Thymus (tissue), 11 donors: Measurements from ENCODE around the gene KPNA3. TPM values are rescaled to one million over a fixed set of nuclear protein-coding genes. Genes with fewer than 3 reads are reported as not detected.

Source experiments
- DNase-seq, 9 donors: peaks; one replicate each; pipeline ENCODE4 v3.0.0-alpha.2; 2013; ENCODE audit warnings: low spot score in 9 of 9, low read depth in 6 of 9, missing footprints in 1 of 9
- H3K27ac ChIP-seq, 2 donors: one replicate each; pipeline ENCODE4 v1.5.1; 2013; ENCODE audit warnings: control low read depth in 1 of 2, low read depth in 1 of 2, low read length in 1 of 2, mild to moderate bottlenecking in 1 of 2, moderate library complexity in 1 of 2
- H3K27me3 ChIP-seq, 2 donors: one replicate each; pipeline ENCODE4 v1.5.1; 2013; ENCODE audit warnings: low read length in 1 of 2; ENCODE audit not compliant: control insufficient read depth in 2 of 2, insufficient read depth in 1 of 2
- H3K36me3 ChIP-seq, 2 donors: one replicate each; pipeline ENCODE4 v1.5.1; 2013; ENCODE audit warnings: low read length in 1 of 2, mild to moderate bottlenecking in 1 of 2, moderate library complexity in 1 of 2; ENCODE audit not compliant: control insufficient read depth in 2 of 2, insufficient read depth in 2 of 2
- H3K4me1 ChIP-seq, 2 donors: one replicate each; pipeline ENCODE4 v1.5.1; 2013; ENCODE audit warnings: low read length in 2 of 2; ENCODE audit not compliant: control insufficient read depth in 2 of 2, insufficient read depth in 2 of 2
- H3K4me3 ChIP-seq, 2 donors: one replicate each; pipeline ENCODE4 v1.5.1; 2013; ENCODE audit warnings: low read length in 2 of 2, control low read depth in 1 of 2, mild to moderate bottlenecking in 1 of 2
- H3K9me3 ChIP-seq, 2 donors: one replicate each; pipeline ENCODE4 v1.5.1; 2013; ENCODE audit warnings: low read length in 1 of 2, mild to moderate bottlenecking in 1 of 2; ENCODE audit not compliant: control insufficient read depth in 2 of 2, insufficient read depth in 1 of 2
- WGBS: extraction: QIAGEN DNeasy Blood & Tissue Kit; methylation state at CpG from one replicate; pipeline ENCODE4 v1.1.7; 2013; 5-methylcytosine and 5-hydroxymethylcytosine counted together
- polyA plus RNA-seq: library from polyadenylated mRNA; stranded (reverse); fragments of 200-250 nt; gene quantifications from one replicate; pipeline ENCODE4 v1.2.3, GENCODE V29; 2013
- total RNA-seq: library from RNA; stranded (reverse); fragments of 120-200 nt; gene quantifications from one replicate; pipeline ENCODE4 v1.2.4, GENCODE V29; 2013
- donor health status: healthy.

Gene KPNA3
- total and polyA plus RNA-seq, 2 donors: 17.5 to 26.2 TPM

- H3K27ac ChIP-seq: no peak overlapping the region
- H3K27me3 ChIP-seq: no peaks in the 10 kb centered on the region
- WGBS: 93% methylated on average over 9 of the region's 9 CpGs
- no peaks in the 10 kb centered on the region for H3K4me1 ChIP-seq
- no peaks in the 10 kb centered on the region for H3K36me3 ChIP-seq
- no peaks in the 10 kb centered on the region for H3K9me3 ChIP-seq
- no peak for DNase-seq
- no peak overlapping the region for H3K4me3 ChIP-seq
Observed at GRCh38 chr13:49657241-49657641, 135.2 kb downstream of the KPNA3 start.

GRCh38 chr13:49655906-49656305 is 136.6 kb downstream of the KPNA3 start:
- H3K4me3 ChIP-seq: no peak overlapping the region
- no peak overlapping the region for H3K27ac ChIP-seq
- H3K9me3 ChIP-seq: no peaks in the 10 kb centered on the region
- no peaks in the 10 kb centered on the region for H3K4me1 ChIP-seq
- H3K36me3 ChIP-seq: no peaks in the 10 kb centered on the region
- DNase-seq: no peak
- 97% methylated on average over 3 of the region's 3 CpGs for WGBS
- H3K27me3 ChIP-seq: no peaks in the 10 kb centered on the region

GRCh38 chr13:49654011-49654410 is 138.5 kb downstream of the KPNA3 start:
- no peak for DNase-seq
- 92% methylated on average over 3 of the region's 3 CpGs for WGBS
- H3K27ac ChIP-seq: no peak overlapping the region

GRCh38 chr13:49653478-49653877 is 139.0 kb downstream of the KPNA3 start:
- H3K36me3 ChIP-seq: no peaks in the 10 kb centered on the region
- no peak overlapping the region for H3K27ac ChIP-seq

More at GRCh38 chr13:49654011-49654410, 138.5 kb downstream of the KPNA3 start:
- Histone ChIP-seq H3K4me1 (no peaks in the 10 kb centered on the region), H3K4me3 (no peak overlapping the region), H3K27me3 (no peaks in the 10 kb centered on the region), H3K36me3 (no peaks in the 10 kb centered on the region), H3K9me3 (no peaks in the 10 kb centered on the region)

GRCh38 chr13:49652355-49653305 is 139.9 kb downstream of the KPNA3 start:
- H3K4me1 ChIP-seq: no peaks in the 10 kb centered on the region
- DNase-seq: peak in 2 of 9 donors; percentile 9 to 22
- no peaks in the 10 kb centered on the region for H3K36me3 ChIP-seq
- H3K27me3 ChIP-seq: no peaks in the 10 kb centered on the region
- H3K27ac ChIP-seq: no peak overlapping the region
- H3K4me3 ChIP-seq: no peak overlapping the region
- WGBS: 47% methylated on average over 16 of the region's 16 CpGs
- H3K9me3 ChIP-seq: no peaks in the 10 kb centered on the region

More at GRCh38 chr13:49653478-49653877, 139.0 kb downstream of the KPNA3 start:
- Histone ChIP-seq H3K4me3 (no peak overlapping the region), H3K4me1 (no peaks in the 10 kb centered on the region), H3K27me3 (no peaks in the 10 kb centered on the region), H3K9me3 (no peaks in the 10 kb centered on the region)
- no peak for DNase-seq

GRCh38 chr13:49651570-49652354 is 140.7 kb downstream of the KPNA3 start:
- WGBS: 92% methylated on average over 17 of the region's 17 CpGs
- Histone ChIP-seq H3K27ac (no peak overlapping the region), H3K4me1 (no peaks in the 10 kb centered on the region), H3K36me3 (no peaks in the 10 kb centered on the region), H3K9me3 (no peaks in the 10 kb centered on the region), H3K27me3 (no peaks in the 10 kb centered on the region), H3K4me3 (no peak overlapping the region)
- DNase-seq: no peak

GRCh38 chr13:49649963-49650312 is 142.5 kb downstream of the KPNA3 start:
- Histone ChIP-seq H3K27ac (no peak overlapping the region), H3K36me3 (no peaks in the 10 kb centered on the region), H3K4me1 (peaks cover 0 to 5% of the 10 kb centered on the region in 2 donors), H3K4me3 (no peak overlapping the region), H3K9me3 (no peaks in the 10 kb centered on the region), H3K27me3 (no peaks in the 10 kb centered on the region)
- WGBS: 97% methylated on average over 2 of the region's 2 CpGs
- no peak for DNase-seq
